ENCODE measurements around the gene UGT1A10.
"Not testable (repeated sequence)": the region's sequence is repeated elsewhere in the genome, so short reads cannot be mapped to it uniquely, and the experiment has no call there.

The UGT1A10 gene

GRCh38 chr2:233691443-233692433 is 55.5 kb downstream of the UGT1A10 start:
- in situ Hi-C loops (cut with MboI; ENCODE audit: low sequenced_read_pairs), result no loop called here

DNA sequence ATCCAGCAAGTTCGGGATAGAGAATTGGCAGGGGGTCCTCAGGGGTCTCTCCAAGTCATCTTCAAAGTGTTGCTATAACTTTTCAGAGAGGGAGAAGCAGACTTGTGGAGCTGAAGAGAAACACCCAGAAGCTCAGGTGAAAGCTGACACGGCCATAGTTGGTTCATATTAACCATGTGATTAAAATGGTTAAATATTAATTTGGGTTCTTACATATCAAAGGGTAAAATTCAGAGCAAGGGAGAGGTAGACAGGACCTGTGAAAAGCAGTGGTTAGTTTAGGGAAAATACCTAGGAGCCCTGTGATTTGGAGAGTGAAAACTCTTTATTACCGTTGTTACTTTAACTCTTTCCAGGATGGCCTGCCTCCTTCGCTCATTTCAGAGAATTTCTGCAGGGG is 56.4 kb downstream of the UGT1A10 start, which contains the start of gene UGT1A6:
Gene UGT1A6 (plus strand): TSS at position 243 of the 400 bp plus-strand sequence. CDS start 115 bp downstream, at position 358.
- in situ Hi-C loops (cut with MboI; ENCODE audit: low sequenced_read_pairs), result no loop called here

GRCh38 chr2:233693963-233694362 is 57.7 kb downstream of the UGT1A10 start:
- in situ Hi-C loops (cut with MboI; ENCODE audit: low sequenced_read_pairs), result no loop called here

DNA sequence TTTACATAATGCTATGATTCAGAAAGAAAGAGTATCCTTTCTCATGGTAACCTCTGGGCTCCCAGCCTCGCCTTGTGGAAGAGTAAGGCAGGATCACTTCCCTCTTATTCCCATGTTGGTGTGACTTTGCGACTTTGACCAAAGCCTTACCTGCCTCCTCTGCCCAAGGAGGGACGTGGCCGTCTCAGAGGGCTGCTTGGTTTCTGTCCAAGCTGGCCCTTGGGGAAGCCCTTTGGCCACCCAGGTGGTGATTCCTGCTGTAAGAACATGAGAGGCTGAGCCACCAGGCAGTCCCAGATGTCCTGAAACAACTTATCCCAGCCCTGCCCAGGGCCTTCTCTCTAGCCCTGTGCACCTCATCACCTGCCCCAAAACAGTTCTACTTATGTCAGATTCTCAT is 62.5 kb downstream of the UGT1A10 start:
- in situ Hi-C loops (cut with MboI; ENCODE audit: low sequenced_read_pairs), result no loop called here

DNA sequence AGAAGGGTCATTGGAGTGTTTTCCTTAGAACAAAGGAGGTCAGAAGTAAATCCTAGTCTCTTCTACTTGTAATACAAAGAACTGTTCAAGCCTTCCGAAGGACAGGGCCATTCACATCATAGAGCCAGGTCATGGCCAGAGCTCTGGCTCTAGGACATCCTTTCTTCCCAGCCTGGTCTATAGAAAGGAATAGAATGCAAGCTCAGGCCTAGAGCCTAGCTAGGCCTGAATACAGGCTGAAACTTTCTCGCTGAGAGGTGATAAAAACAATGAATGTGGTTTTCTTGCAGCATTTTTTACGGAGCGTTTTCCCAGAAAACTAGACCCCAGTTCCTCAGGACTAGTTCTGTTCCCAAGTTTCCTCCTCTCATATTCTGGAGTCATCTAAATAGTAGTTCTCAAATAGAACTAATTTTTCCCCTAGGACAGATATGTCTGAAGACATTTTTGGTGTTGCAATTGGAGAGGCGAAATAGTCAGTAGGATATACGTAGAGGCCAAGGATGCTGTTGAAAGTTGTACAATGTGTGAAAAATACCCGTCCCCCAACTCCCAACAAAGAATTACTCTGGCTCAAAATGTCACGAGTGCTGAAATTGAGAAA is 63.3 kb downstream of the UGT1A10 start:
- in situ Hi-C loops (cut with MboI; ENCODE audit: low sequenced_read_pairs), result no loop called here

DNA sequence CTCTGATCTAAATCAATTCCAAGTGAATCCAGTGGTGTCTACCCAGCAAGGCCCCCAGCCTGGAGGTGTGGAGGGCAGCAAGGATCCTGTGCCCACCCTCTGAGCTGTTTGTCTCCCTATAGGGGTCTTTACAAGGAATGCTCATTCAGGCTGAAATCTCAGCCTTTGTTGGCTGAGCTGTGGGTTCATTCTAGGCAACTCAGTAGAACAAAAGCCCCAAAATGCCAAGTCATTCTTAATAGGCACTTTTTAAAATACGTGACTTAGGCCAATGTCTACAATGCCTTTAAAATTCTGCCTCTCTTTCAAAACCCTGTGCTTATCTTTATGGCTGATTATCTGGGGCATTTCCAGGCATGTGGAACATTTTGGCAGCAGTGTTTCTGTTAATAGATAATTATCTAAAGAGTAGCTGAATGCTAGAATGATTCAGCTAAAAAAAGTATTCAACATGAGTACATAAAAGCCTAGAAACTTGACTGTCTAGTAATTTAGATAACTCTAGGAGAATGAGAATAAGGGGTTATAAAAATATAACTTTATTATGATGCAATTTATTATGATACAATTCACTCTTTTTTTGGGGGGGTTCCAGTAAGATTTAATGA is 63.9 kb downstream of the UGT1A10 start:
- in situ Hi-C loops (cut with MboI; ENCODE audit: low sequenced_read_pairs), result no loop called here

- in situ Hi-C loops (cut with MboI; ENCODE audit: low sequenced_read_pairs), result not testable (repeated sequence)
These were observed 64.6 kb downstream of the UGT1A10 start for GRCh38 chr2:233700842-233701241.

DNA sequence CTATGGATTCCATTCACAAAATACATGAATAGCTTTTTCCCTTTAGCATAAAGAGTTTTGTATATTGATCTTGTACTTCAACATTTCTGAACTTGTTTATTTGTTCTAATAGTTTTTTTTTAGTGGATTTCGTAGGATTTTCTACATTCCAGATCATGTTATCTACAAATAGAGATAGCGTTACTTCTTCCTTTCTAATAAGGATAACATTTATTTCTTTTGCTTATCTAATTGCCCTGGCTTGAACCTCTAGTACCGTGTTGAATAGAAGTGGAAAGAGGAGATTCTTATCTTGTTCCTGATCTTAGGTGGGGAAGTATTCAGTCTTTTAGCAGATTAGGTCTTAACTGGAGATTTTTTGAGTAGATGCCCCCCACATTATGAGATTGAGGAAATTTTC is 66.0 kb downstream of the UGT1A10 start:
- in situ Hi-C loops (cut with MboI; ENCODE audit: low sequenced_read_pairs), result no loop called here

- in situ Hi-C loops (cut with MboI; ENCODE audit: low sequenced_read_pairs), result no loop called here
These were observed 69.8 kb downstream of the UGT1A10 start for GRCh38 chr2:233705911-233706506.

DNA sequence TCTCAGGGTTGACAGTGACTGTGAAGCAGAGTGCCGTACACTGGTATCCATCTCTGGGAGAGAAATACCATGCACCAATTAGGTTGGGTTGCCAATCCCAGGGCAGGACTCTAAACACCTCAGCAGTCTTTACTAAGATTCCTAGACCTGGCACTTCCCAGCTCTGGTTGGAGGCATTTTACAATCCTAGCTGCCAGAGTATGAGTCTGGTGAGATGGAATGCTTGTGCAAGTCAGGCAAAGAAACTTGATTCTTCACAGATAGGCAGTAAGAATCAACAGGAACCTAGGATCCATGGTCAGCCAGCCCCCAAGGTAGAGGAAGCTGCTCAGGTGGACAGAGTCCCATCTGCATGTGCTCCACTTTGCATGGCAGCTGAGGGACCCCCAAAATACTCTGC is 70.5 kb downstream of the UGT1A10 start:
- in situ Hi-C loops (cut with MboI; ENCODE audit: low sequenced_read_pairs), result no loop called here

- in situ Hi-C loops (cut with MboI; ENCODE audit: low sequenced_read_pairs), result no loop called here
These were observed 71.8 kb downstream of the UGT1A10 start for GRCh38 chr2:233707940-233708644.

GRCh38 chr2:233708942-233709341 is 72.7 kb downstream of the UGT1A10 start:
- in situ Hi-C loops (cut with MboI; ENCODE audit: low sequenced_read_pairs), result no loop called here

- in situ Hi-C loops (cut with MboI; ENCODE audit: low sequenced_read_pairs), result no loop called here
These were observed 75.2 kb downstream of the UGT1A10 start for GRCh38 chr2:233711312-233712008.

- in situ Hi-C loops (cut with MboI; ENCODE audit: low sequenced_read_pairs), result no loop called here
These were observed 76.5 kb downstream of the UGT1A10 start, which contains the start of gene UGT1A5 for GRCh38 chr2:233712611-233713261. TSS of gene UGT1A5 (plus strand) at chr2:233712907. CDS start at chr2:233712992, 85 bp downstream.

DNA sequence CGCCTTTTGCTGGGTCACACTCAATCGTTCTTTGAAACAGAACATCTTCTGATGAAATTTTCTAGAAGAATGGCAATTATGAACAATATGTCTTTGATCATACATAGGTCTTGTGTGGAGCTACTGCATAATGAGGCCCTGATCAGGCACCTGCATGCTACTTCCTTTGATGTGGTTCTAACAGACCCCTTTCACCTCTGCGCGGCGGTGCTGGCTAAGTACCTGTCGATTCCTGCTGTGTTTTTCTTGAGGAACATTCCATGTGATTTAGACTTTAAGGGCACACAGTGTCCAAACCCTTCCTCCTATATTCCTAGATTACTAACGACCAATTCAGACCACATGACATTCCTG is 77.0 kb downstream of the UGT1A10 start:
- in situ Hi-C loops (cut with MboI; ENCODE audit: low sequenced_read_pairs), result no loop called here

GRCh38 chr2:233714121-233714520 is 77.9 kb downstream of the UGT1A10 start:
- in situ Hi-C loops (cut with MboI; ENCODE audit: low sequenced_read_pairs), result no loop called here

GRCh38 chr2:233718552-233718951 is 82.3 kb downstream of the UGT1A10 start, which contains the start of gene UGT1A4:
TSS of gene UGT1A4 (plus strand) at chr2:233718736. CDS start at chr2:233718821, 85 bp downstream.
- in situ Hi-C loops (cut with MboI; ENCODE audit: low sequenced_read_pairs), result no loop called here

- in situ Hi-C loops (cut with MboI; ENCODE audit: low sequenced_read_pairs), result no loop called here
These were observed 92.6 kb downstream of the UGT1A10 start, which contains the start of gene UGT1A3 for GRCh38 chr2:233728723-233729301. TSS of gene UGT1A3 (plus strand) at chr2:233729042. CDS start at chr2:233729127, 85 bp downstream.

Data from hTERT RPE-1 (cell line).